Fibroblast of skin of left quadriceps (primary cell): ENCODE results near the gene TP53RK.
"Not testable (repeated sequence)": the region's sequence is repeated elsewhere in the genome, so short reads cannot be mapped to it uniquely, and the experiment has no call there.

Source experiments
- DNase-seq, 2 experiments: peaks; one replicate each; pipeline ENCODE4 v3.0.0-alpha.2; 2013; ENCODE audit warnings: low read depth in 2 of 2

TP53RK gene

GRCh38 chr20:46683011-46683667, 6.1 kb downstream of the TP53RK start:
- no peak for DNase-seq

GRCh38 chr20:46682063-46682821, 7.0 kb downstream of the TP53RK start:
- no peak for DNase-seq

- DNase-seq = no peak
Measured at GRCh38 chr20:46681032-46681854, 8.0 kb downstream of the TP53RK start.

GRCh38 chr20:46680684-46681031, 8.6 kb downstream of the TP53RK start:
- no peak for DNase-seq

- no peak for DNase-seq
Measured at GRCh38 chr20:46678516-46678915, 10.7 kb downstream of the TP53RK start.

GRCh38 chr20:46677608-46678007, 11.6 kb downstream of the TP53RK start:
- DNase-seq = no peak

GRCh38 chr20:46676649-46677316, 12.5 kb downstream of the TP53RK start:
- DNase-seq = not testable (repeated sequence)

- no peak for DNase-seq
Measured at GRCh38 chr20:46674253-46675083, 14.8 kb downstream of the TP53RK start.

GRCh38 chr20:46673394-46674252, 15.6 kb downstream of the TP53RK start:
- DNase-seq = no peak

- DNase-seq = no peak
Measured at GRCh38 chr20:46672543-46673148, 16.6 kb downstream of the TP53RK start.

GRCh38 chr20:46671866-46672542, 17.2 kb downstream of the TP53RK start:
- no peak for DNase-seq

- DNase-seq = no peak
Measured at GRCh38 chr20:46670585-46671584, 18.4 kb downstream of the TP53RK start.

GRCh38 chr20:46670228-46670584, 19.0 kb downstream of the TP53RK start:
- no peak for DNase-seq

GRCh38 chr20:46666818-46667515, 22.3 kb downstream of the TP53RK start:
- no peak for DNase-seq

GRCh38 chr20:46666306-46666705, 22.9 kb downstream of the TP53RK start:
- DNase-seq = no peak

- no peak for DNase-seq
Measured at GRCh38 chr20:46665602-46666001, 23.6 kb downstream of the TP53RK start.

GRCh38 chr20:46663531-46663930, 25.7 kb downstream of the TP53RK start:
- DNase-seq = no peak
